IPS-18c (cell line): ENCODE results near the gene USP9Y.
"Not testable (repeated sequence)": the region's sequence is repeated elsewhere in the genome, so short reads cannot be mapped to it uniquely, and the experiment has no call there.

Source experiments
- H3K4me3 ChIP-seq: 2 replicates; pipeline ENCODE4 v1.7.0; 2013; ENCODE audit warnings: low read depth, mild to moderate bottlenecking, low read length, moderate library complexity; ENCODE audit not compliant: insufficient read depth
- H3K9me3 ChIP-seq: one replicate; pipeline ENCODE4 v1.6.1; 2013; ENCODE audit warnings: mild to moderate bottlenecking, low read length, moderate library complexity; ENCODE audit not compliant: control insufficient read depth, insufficient read depth

Gene USP9Y

DNA sequence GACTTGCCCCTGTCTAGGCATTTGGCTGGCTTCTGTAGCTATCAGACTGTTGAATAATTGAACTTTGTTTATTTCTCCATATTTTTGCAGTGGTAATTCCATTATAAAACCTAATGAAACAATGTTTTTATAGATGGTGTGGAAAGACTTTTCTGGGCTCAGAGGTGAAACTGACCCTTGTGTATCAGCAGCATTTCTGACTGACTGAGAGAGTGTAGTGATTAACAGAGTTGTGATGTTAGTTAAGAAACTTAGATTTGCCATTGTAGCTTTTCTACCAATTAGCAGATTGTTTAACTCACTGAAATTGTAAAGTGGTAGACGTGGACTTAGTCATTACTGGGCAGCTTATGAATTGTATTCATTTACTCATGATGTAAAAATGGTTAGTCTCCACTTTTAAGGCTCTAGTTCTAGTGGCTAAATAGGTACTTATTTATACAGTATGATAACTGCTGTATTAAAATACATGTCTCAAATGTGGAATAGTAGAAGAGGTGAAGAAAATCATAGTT, at the start of gene USP9Y:
Gene USP9Y, plus strand, starts transcription at position 51 of the 515 bp plus-strand sequence. CDS start 8,217 bp downstream, outside the sequence.
- no peaks in the 10 kb centered on the region for H3K9me3 ChIP-seq

GRCh38 chrY:12651621-12652036, 49.4 kb upstream of the USP9Y start:
- no peak overlapping the region for H3K4me3 ChIP-seq
- no peaks in the 10 kb centered on the region for H3K9me3 ChIP-seq

More for the DNA sequence above, at the start of gene USP9Y:
- no peak within 1 kb of the TSS for H3K4me3 ChIP-seq

DNA sequence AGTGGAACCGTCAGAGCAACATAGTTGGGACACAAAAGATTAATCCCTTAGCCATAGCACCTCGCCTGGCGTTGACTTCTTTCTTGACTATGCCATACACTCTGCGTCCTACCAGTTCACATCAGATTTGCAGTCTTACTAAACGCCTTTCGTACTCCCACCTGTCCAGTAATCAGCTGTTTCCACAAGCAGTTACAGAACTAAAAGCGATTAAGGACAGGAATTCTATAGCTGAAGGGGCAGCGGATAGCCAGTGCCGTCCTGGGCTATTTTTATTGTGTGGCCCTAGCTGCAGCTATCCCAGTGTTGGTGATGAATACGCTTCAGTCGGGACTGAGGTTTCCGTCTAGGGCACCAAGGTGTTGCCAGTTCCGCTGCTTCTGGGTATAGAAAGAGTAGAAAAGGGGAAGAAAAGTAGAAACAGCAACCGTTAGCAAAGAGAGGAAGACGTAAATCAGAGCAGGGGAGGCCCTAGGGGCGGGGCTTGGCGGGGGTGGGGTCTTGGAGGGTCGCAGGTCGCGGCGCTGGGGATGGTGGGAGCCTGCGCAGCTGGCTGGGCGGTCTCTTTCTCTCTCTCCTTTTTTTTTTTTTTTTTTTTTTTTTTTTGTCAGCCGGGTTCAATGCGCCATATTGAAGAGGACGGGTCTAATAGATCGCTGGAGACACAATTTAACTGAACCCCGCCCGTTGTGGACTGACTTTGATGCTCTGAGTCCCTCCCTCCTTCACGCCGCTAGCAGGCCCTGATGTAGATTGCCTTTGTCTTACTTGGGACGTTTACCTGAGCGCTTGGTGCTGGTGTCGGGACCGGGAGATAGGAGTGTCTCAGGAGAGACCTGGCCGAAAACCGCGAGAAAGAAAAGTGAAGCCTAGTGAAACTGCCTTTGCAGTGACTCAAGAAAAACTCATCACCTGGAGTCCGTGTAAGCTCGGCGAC, 39.0 kb upstream of the USP9Y start:
- Histone ChIP-seq H3K9me3 (no peaks in the 10 kb centered on the region), H3K4me3 (no peak overlapping the region)

DNA sequence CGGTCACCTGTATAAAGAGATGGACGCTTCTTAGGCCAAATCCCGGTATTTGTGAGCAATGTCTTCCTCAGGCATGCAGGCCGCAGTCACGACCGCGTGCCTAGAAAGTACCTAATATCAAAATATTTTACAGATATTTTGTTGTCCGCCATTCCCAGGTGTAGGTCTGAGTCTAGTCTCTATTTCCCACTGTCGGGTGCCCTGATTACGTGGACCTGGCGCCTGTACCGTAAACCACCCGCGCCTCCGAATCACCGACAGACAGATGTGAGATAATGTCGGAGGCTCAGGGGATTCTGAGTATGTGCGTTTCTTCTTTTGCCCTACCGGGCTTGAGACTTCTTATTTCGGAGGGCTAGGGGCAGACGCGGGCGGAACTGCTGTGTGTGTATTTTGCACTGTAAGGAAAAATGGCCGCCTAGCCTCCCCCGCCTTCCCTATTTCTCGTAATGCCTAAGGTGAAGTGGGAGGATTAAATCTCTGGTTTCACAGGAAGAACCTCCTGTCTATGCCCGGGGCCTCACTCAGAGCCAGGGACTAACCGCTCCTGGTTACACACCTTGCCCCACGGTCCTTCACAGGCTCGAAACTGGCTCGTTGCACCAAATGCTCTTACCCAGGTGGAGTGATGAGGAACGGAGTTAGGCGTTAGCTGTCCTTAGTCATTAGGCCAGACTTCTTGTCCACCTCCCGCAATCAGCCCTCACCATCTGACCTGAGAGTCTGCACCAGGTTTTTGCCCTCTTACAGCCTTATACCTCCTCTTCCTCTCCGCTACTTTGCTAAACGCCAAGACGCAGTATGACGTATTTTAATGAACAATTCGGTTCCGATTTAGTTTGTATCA, 38.1 kb upstream of the USP9Y start:
- Histone ChIP-seq H3K4me3 (no peak overlapping the region), H3K9me3 (no peaks in the 10 kb centered on the region)

DNA sequence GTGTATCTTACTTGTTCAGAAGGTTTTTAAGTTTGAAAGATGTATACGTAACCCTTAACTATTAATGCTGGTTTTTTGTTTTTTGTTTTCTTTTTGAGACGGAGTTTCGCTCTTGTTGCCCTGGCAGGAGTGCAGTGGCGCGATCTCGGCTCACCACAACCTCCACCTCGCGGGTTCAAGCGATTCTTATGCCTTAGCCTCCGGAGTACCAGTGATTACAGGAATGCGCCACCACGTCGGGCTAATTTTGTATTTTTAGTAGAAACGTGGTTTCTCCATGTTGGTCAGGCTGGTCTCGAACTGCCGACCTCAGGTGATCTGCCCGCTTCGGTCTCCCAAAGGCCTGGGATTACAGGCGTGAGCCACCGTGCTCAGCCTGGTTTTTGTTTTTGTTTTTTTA, 37.2 kb upstream of the USP9Y start:
- not testable (repeated sequence) for H3K9me3 ChIP-seq, H3K4me3 ChIP-seq

GRCh38 chrY:12678111-12678510, 22.9 kb upstream of the USP9Y start:
- Histone ChIP-seq H3K9me3 (no peaks in the 10 kb centered on the region), H3K4me3 (no peak overlapping the region)

GRCh38 chrY:12681535-12681934, 19.5 kb upstream of the USP9Y start:
- H3K9me3 ChIP-seq = no peaks in the 10 kb centered on the region
- H3K4me3 ChIP-seq = no peak overlapping the region

GRCh38 chrY:12688337-12688736, 12.7 kb upstream of the USP9Y start:
- Histone ChIP-seq H3K9me3 (no peaks in the 10 kb centered on the region), H3K4me3 (no peak overlapping the region)

- Histone ChIP-seq H3K4me3 (no peak overlapping the region), H3K9me3 (no peaks in the 10 kb centered on the region)
Observed at GRCh38 chrY:12700087-12700486, 944 bp upstream of the USP9Y start.

DNA sequence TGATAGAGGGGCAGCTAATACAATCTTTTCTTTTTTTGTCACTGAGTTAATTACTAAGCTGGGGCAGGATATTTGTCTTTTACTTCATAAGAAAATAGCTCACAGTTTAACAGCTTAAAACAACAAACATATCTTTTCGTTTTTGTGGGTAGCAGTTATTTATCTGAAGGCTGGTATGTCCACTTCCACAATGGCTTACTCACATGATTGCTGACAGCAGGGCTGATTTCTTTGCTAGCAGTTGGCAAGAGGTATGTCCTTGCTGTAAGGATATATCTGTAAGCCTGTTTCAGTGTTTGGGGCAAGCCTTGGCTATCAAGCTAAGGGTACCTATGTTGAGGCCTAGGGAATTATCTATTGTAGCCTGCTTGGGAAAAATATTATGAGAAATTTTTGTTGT, 1.1 kb downstream of the USP9Y start:
- no peaks in the 10 kb centered on the region for H3K9me3 ChIP-seq

GRCh38 chrY:12710460-12710859, 9.4 kb downstream of the USP9Y start:
- no peak overlapping the region for H3K4me3 ChIP-seq
- no peaks in the 10 kb centered on the region for H3K9me3 ChIP-seq

More for the DNA sequence above, 1.1 kb downstream of the USP9Y start:
- H3K4me3 ChIP-seq = no peak overlapping the region

DNA sequence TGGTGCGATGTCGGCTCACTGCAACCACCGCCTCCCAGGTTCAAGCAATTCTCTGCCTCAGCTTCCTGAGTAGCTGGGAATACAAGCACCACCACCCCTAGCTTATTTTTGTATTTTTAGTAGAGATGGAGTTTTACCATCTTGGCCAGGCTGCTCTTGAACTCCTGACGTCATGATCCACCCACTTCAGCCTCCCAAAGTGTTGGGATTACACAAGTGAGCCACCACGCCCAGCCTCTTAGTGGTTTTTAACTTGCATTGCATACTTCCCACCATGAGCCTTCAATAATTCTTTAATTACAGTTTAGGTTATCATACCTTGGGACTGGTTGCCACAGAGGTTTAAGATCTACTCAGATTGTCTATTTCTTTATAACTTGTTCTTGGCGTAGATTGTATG, 14.3 kb downstream of the USP9Y start:
- Histone ChIP-seq H3K4me3 (no peak overlapping the region), H3K9me3 (no peaks in the 10 kb centered on the region)

DNA sequence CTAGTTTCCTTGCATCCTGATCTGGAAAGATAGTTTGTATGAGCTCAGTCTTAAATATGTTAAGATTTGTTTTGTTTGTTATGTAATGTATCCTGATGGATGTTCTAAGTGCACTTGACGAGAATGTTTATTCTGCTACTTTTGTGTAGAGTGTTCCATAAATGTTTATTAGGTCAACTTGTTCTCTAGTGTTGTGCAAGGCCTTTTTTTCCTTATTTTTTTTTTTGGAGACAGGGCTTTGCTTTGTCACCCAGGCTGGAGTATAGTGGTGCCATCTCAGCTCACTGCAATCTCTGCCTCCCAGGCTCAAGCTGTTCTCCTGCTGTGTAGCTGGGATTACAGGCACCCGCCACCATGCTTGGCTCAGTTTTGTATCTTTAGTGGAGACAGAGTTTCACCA, 28.7 kb downstream of the USP9Y start:
- Histone ChIP-seq H3K9me3 (no peaks in the 10 kb centered on the region), H3K4me3 (no peak overlapping the region)

DNA sequence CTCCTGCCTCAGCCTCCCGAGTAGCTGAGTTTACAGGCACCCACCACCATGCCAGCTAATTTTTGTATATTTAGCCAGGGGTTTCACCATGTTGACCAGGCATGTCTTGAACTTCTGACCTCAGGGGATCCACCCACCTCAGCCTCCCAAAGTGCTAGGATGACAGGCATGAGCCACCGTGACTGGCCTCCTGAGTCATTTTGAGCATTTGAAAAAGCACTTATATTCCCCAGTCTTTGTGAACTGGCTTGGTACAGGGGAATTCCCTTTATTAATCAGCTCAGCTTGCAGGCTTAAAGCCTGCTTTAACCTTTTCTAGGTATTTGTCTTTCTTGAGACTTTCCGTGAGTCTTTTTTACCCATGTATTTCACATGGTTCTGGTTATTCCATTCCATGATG, 32.6 kb downstream of the USP9Y start:
- H3K9me3 ChIP-seq = no peaks in the 10 kb centered on the region
- no peak overlapping the region for H3K4me3 ChIP-seq

GRCh38 chrY:12734051-12734450, 33.0 kb downstream of the USP9Y start:
- no peaks in the 10 kb centered on the region for H3K9me3 ChIP-seq

DNA sequence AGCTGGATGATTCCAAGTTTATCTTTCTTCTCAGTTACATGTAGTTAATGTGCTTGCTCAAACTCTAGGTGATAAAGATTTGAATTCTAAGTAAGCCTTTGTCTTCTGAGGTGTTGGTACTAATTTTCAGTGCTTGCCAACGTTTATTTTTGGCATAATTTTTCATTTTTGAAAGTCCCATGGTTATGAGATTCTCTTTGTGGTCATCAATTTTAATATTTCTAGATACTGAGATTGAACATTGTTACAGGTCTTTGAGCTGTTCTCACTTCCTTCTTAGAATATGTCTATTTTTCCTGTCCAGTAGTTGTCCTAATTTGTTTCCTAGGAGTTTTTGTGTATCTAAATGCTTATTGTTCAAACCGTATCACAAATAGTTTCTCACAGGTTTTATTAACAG, 40.4 kb downstream of the USP9Y start:
- no peak overlapping the region for H3K4me3 ChIP-seq

More at GRCh38 chrY:12734051-12734450, 33.0 kb downstream of the USP9Y start:
- H3K4me3 ChIP-seq = no peak overlapping the region

GRCh38 chrY:12742725-12743124, 41.7 kb downstream of the USP9Y start:
- Histone ChIP-seq H3K9me3 (no peaks in the 10 kb centered on the region), H3K4me3 (no peak overlapping the region)

More for the DNA sequence above, 40.4 kb downstream of the USP9Y start:
- H3K9me3 ChIP-seq = no peaks in the 10 kb centered on the region

GRCh38 chrY:12744091-12744490, 43.1 kb downstream of the USP9Y start:
- no peak overlapping the region for H3K4me3 ChIP-seq
- no peaks in the 10 kb centered on the region for H3K9me3 ChIP-seq
